Effector memory CD8-positive, alpha-beta T cell (primary cell): Measurements from ENCODE around the gene ESPN.

Experiments used
- ATAC-seq: fragments of 150-1000 bp; cut with Tn5 transposase; replicated peaks from 2 replicates; pipeline ENCODE4 v1.10.0; 2021; ENCODE audit warnings: mild to moderate bottlenecking, moderate library complexity
- DNase-seq, 3 experiments: peaks; one replicate each; pipeline ENCODE4 v3.0.0; 2021
- H3K27ac Mint-ChIP-seq, 2 donors: one replicate each; pipeline ENCODE4 v1.8.0; 2022; ENCODE audit warnings: mild to moderate bottlenecking in 2 of 2, mixed read lengths in 2 of 2, moderate library complexity in 2 of 2
- H3K27me3 Mint-ChIP-seq, 2 donors: one replicate each; pipeline ENCODE4 v1.8.0; 2022; ENCODE audit warnings: mixed read lengths in 2 of 2
- H3K36me3 Mint-ChIP-seq: one replicate; pipeline ENCODE4 v1.8.0; 2022; ENCODE audit warnings: mild to moderate bottlenecking, moderate library complexity, mixed read lengths; ENCODE audit not compliant: insufficient read depth
- H3K4me1 Mint-ChIP-seq, 2 donors: one replicate each; pipeline ENCODE4 v1.8.0; 2022; ENCODE audit warnings: low read depth in 2 of 2, mixed read lengths in 2 of 2
- H3K4me3 Mint-ChIP-seq, 2 donors: one replicate each; pipeline ENCODE4 v1.8.0; 2022; ENCODE audit warnings: mild to moderate bottlenecking in 2 of 2, mixed read lengths in 2 of 2, moderate library complexity in 2 of 2
- H3K9me3 Mint-ChIP-seq, 2 donors: one replicate each; pipeline ENCODE4 v1.8.0; 2022; ENCODE audit warnings: mixed read lengths in 2 of 2

ESPN gene

GRCh38 chr1:6494627-6495026 is 70.1 kb downstream of the ESPN start:
- H3K27ac Mint-ChIP-seq = peak overlapping the region in 1 of 2 donors; percentile 49
- no peaks in the 10 kb centered on the region for H3K9me3 Mint-ChIP-seq

GRCh38 chr1:6495041-6495441 is 70.5 kb downstream of the ESPN start:
- no peak overlapping the region for H3K4me3 Mint-ChIP-seq
- peaks cover 8 to 41% of the 10 kb centered on the region in 2 donors for H3K27me3 Mint-ChIP-seq

More at GRCh38 chr1:6494627-6495026, 70.1 kb downstream of the ESPN start:
- DNase-seq = no peak
- H3K4me3 Mint-ChIP-seq = no peak overlapping the region
- H3K4me1 Mint-ChIP-seq = peaks cover 18 to 19% of the 10 kb centered on the region in 2 donors
- H3K36me3 Mint-ChIP-seq = peaks cover 2% of the 10 kb centered on the region
- ATAC-seq = no peak
- peaks cover 8 to 41% of the 10 kb centered on the region in 2 donors for H3K27me3 Mint-ChIP-seq

DNA sequence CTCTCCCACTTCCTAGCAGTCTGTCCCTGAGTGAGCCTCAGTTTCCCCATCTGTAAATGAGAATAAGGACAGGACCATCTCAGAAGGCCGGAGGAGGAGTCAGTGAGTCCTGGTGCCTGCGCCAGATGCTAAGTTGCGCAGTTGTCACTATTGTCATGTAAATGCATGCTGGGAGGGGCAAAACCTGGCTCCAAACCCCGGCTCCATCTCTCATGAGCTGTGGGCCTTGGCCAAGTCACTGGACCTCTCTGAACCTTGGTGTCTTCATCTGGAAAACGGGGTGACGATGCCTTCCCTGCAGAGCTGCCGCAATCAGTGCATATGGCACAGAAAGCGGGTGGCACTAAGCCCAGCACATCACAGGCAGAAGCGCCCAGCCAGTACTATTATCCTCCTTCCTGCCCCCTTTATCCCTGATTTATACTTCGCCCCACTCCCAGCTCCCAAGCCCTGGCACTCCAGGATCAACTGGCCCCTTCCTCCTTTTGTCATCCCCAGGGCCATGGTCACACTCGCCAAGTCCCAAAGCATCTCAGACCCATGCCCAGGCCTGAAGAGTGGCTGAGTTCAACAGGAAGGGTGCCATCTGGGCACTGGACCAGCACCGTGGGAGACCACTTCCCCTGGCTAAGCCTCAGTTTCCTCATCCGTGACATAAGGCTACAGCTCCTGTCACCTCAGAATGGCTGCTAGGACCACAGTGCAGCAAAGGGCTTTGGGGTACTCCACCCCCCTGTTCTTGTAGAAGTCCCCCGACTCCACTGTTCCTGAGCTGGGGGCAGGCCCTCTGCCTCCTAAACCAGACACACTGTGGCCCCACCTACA is 71.2 kb downstream of the ESPN start:
- DNase-seq = no peak
- Mint-ChIP-seq H3K4me1 (peaks cover 14% of the 10 kb centered on the region in 2 donors), H3K36me3 (peaks cover 2% of the 10 kb centered on the region), H3K27ac (peak overlapping the region in 1 of 2 donors; percentile 11), H3K4me3 (no peak overlapping the region), H3K27me3 (peaks cover 13 to 48% of the 10 kb centered on the region in 2 donors), H3K9me3 (no peaks in the 10 kb centered on the region)
- no peak for ATAC-seq

More at GRCh38 chr1:6495041-6495441, 70.5 kb downstream of the ESPN start:
- Mint-ChIP-seq H3K36me3 (peaks cover 2% of the 10 kb centered on the region), H3K27ac (no peak overlapping the region), H3K9me3 (no peaks in the 10 kb centered on the region), H3K4me1 (peaks cover 16 to 18% of the 10 kb centered on the region in 2 donors)
- DNase-seq (no peak), ATAC-seq (no peak)

DNA sequence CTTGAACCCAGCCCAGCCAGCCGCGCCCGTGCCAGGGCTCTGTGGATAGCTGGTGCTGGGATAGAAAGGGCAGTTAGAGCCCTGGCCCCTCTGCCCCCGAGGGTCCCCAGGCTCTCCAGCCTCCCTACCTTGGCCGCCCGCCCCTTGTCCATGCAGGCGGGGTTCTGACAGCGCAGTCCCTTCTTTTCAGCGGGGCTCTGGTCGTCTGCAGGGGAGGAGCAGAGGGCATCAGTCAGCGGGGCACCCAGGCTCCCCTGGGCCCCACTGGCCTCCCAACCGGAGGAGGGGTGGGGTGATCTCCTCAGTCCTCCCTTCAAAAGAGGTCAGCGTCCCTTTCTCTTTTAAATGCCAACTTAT is 71.8 kb downstream of the ESPN start:
- Mint-ChIP-seq H3K9me3 (no peaks in the 10 kb centered on the region), H3K4me3 (peak overlapping the region; percentile 44 to 69), H3K27ac (no peak overlapping the region), H3K36me3 (peaks cover 2% of the 10 kb centered on the region), H3K27me3 (peaks cover 17 to 49% of the 10 kb centered on the region in 2 donors), H3K4me1 (peaks cover 12 to 13% of the 10 kb centered on the region in 2 donors)
- ATAC-seq (no peak), DNase-seq (no peak)

- Mint-ChIP-seq H3K27ac (no peak overlapping the region), H3K4me3 (peak overlapping the region; percentile 44 to 69), H3K9me3 (no peaks in the 10 kb centered on the region), H3K4me1 (peaks cover 7 to 8% of the 10 kb centered on the region in 2 donors), H3K36me3 (peaks cover 2% of the 10 kb centered on the region), H3K27me3 (peaks cover 16 to 49% of the 10 kb centered on the region in 2 donors)
- DNase-seq = no peak
- no peak for ATAC-seq
These were observed 72.3 kb downstream of the ESPN start for GRCh38 chr1:6496890-6497214.

GRCh38 chr1:6497215-6497866 is 72.8 kb downstream of the ESPN start:
- H3K9me3 Mint-ChIP-seq = no peaks in the 10 kb centered on the region
- ATAC-seq = peak; percentile 81
- peak; percentile 18 to 32 (median 25) for DNase-seq
- H3K27ac Mint-ChIP-seq = no peak overlapping the region
- peak overlapping the region; percentile 74 to 75 for H3K4me3 Mint-ChIP-seq
- H3K4me1 Mint-ChIP-seq = peaks cover 7% of the 10 kb centered on the region in 2 donors
- H3K27me3 Mint-ChIP-seq = peaks cover 16 to 48% of the 10 kb centered on the region in 2 donors
- peaks cover 2% of the 10 kb centered on the region for H3K36me3 Mint-ChIP-seq

DNA sequence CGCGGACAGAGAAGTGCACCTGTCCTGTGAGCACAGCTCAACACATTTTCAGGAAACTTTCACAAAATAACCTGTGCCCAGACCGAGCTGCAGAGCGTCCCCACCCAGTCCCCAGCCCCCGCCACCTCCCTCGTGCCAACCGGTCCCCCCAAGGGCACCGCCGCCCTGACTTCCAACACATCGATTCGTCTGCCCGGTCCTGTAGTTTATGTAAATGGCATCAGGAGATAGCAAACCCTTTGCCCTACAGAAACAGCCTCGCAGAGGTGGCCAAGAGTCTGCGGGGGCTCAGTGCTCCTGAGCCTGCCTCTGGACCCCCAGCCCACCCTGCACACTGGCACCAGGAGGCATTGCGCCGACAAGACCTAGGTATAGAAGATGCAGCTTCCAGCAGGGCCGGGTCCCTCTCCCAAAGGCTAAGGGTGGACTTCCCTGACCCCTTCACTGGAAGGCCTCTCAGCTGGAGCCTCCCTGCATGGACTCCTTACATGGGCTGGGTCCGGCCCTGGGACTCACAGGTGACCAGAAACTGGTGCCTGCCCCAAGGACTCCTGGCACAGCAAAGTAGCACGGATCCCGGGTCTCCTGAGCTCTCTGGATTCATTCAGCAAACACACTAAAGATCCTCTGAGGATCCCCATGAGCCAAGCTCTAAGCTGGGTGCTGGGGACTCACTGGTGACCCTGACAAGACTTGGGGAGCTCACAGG is 73.4 kb downstream of the ESPN start:
- Mint-ChIP-seq H3K36me3 (peaks cover 2% of the 10 kb centered on the region), H3K4me3 (peak overlapping the region; percentile 74 to 75), H3K4me1 (peaks cover 7% of the 10 kb centered on the region in 2 donors), H3K9me3 (no peaks in the 10 kb centered on the region), H3K27ac (no peak overlapping the region), H3K27me3 (peaks cover 16 to 42% of the 10 kb centered on the region in 2 donors)
- no peak for ATAC-seq
- no peak for DNase-seq

DNA sequence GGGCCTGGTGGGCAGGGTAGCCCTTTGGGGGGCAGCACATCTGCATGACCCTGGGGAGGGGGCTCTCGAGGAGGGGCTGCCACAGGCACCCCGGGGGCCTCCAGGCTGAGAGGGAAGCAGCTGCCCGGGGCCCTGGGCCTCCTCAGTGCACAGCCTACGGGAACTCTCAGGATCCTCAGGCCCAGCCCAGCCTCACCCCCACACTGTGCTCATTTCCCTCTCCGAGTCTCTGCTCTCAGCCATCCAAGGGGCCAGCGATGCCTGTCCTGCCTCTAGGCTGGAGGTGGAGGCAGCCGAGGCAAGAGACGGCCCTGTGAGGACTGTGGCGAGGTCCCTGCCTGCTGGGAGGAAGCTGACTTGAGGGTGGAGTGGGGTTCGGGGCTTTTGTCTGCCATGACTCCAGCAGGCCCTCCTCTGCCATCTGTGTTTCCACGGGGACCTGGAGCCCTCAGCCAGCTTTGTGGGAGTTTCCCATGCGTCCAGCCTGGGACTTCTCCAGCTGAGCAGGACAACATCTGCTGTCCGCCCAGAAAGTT is 74.1 kb downstream of the ESPN start:
- peaks cover 7% of the 10 kb centered on the region in 2 donors for H3K4me1 Mint-ChIP-seq
- H3K27ac Mint-ChIP-seq = no peak overlapping the region
- H3K27me3 Mint-ChIP-seq = peaks cover 16 to 42% of the 10 kb centered on the region in 2 donors
- no peak for DNase-seq
- no peaks in the 10 kb centered on the region for H3K9me3 Mint-ChIP-seq
- peak overlapping the region in 1 of 2 donors; percentile 74 for H3K4me3 Mint-ChIP-seq
- no peak for ATAC-seq
- peaks cover 2% of the 10 kb centered on the region for H3K36me3 Mint-ChIP-seq

DNA sequence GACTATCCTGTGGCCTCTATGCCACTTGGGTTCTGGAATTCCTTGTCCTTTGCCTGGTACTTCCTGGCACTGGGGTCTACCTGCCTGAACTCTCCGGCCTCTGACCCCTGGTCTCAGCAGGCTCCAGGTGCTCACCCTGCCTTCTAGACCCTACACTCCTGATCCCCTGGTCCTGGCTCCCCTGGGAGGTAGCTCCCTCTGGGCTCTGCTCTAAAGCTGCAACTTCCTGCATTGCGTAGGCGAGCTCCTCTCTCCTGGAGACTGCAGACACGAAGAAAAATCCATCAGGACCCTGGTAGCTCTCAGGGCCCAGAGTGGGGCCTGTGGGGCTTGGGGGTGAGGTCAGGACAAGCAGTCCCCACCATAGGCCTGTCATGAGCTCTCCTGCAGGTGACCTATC is 74.7 kb downstream of the ESPN start:
- peaks cover 2% of the 10 kb centered on the region for H3K36me3 Mint-ChIP-seq
- no peak for DNase-seq
- peaks cover 7% of the 10 kb centered on the region in 2 donors for H3K4me1 Mint-ChIP-seq
- no peaks in the 10 kb centered on the region for H3K9me3 Mint-ChIP-seq
- no peak overlapping the region for H3K27ac Mint-ChIP-seq
- H3K27me3 Mint-ChIP-seq = peaks cover 16 to 48% of the 10 kb centered on the region in 2 donors
- ATAC-seq = no peak
- no peak overlapping the region for H3K4me3 Mint-ChIP-seq

- H3K27ac Mint-ChIP-seq = no peak overlapping the region
- no peak for DNase-seq
- no peak overlapping the region for H3K4me3 Mint-ChIP-seq
- H3K36me3 Mint-ChIP-seq = peaks cover 2% of the 10 kb centered on the region
- H3K27me3 Mint-ChIP-seq = peaks cover 21 to 59% of the 10 kb centered on the region in 2 donors
- no peaks in the 10 kb centered on the region for H3K9me3 Mint-ChIP-seq
- H3K4me1 Mint-ChIP-seq = peaks cover 7% of the 10 kb centered on the region in 2 donors
- no peak for ATAC-seq
These were observed 76.1 kb downstream of the ESPN start for GRCh38 chr1:6500544-6501278.

- Mint-ChIP-seq H3K4me1 (peaks cover 5 to 7% of the 10 kb centered on the region in 2 donors), H3K9me3 (no peaks in the 10 kb centered on the region), H3K27me3 (peaks cover 21 to 54% of the 10 kb centered on the region in 2 donors), H3K36me3 (peaks cover 2% of the 10 kb centered on the region), H3K4me3 (no peak overlapping the region), H3K27ac (no peak overlapping the region)
- no peak for DNase-seq
- ATAC-seq = no peak
These were observed 76.8 kb downstream of the ESPN start for GRCh38 chr1:6501279-6501813.

GRCh38 chr1:6502000-6502891 is 77.7 kb downstream of the ESPN start:
- no peaks in the 10 kb centered on the region for H3K9me3 Mint-ChIP-seq
- ATAC-seq (no peak), DNase-seq (no peak)
- H3K4me1 Mint-ChIP-seq = peaks cover 3 to 7% of the 10 kb centered on the region in 2 donors
- H3K27ac Mint-ChIP-seq = no peak overlapping the region
- H3K4me3 Mint-ChIP-seq = no peak overlapping the region
- peaks cover 2% of the 10 kb centered on the region for H3K36me3 Mint-ChIP-seq
- peaks cover 29 to 63% of the 10 kb centered on the region in 2 donors for H3K27me3 Mint-ChIP-seq
